Measurements from ENCODE around the gene RRP8. TPM values are rescaled to one million over a fixed set of nuclear protein-coding genes. Genes with fewer than 3 reads are reported as not detected.
A peak's percentile ranks its signal among the peaks of the same experiment; 100 is the strongest.

Gene RRP8
- 9.9 and 14.4 TPM in 2 replicates for polyA plus RNA-seq (2011; rRNA removed)
- polyA minus RNA-seq (2011; rRNA and poly(A)+ RNA removed) = 5.9 and 8.6 TPM in 2 replicates

GRCh38 chr11:6603287-6604080 lies at the start of gene RRP8, which contains the start of gene ILK:
Gene RRP8 (minus strand): TSS chr11:6603616. CDS start chr11:6603502, 114 bp downstream.
Gene ILK (plus strand): TSS chr11:6603774. CDS start chr11:6604272, 498 bp downstream.
- H3K27me3 ChIP-seq (ENCODE audit: control insufficient read depth, insufficient read depth, low read length) = no peaks in the 10 kb centered on the region
- peak; percentile 37 for TF ChIP-seq CTCF (IDR thresholded peaks at IDR 0.05; ENCODE audit: insufficient read depth, low read depth, low read length)
- DNase-seq (ENCODE audit: low read depth) = peak; percentile 45
- ChIA-PET CTCF (interaction anchor here (0.6 to 3.9 kb wide), 9 partner anchors 9 to 403 kb away, joined by 3 to 17 read pairs (median 5); partner anchors contain the start of genes MRPL17 and TPP1), POLR2A (no interaction called here)
- peaks cover 25% of the 10 kb centered on the region for H3K36me3 ChIP-seq (ENCODE audit: control insufficient read depth, insufficient read depth, low read length)
- peak within 1 kb of the TSS; percentile 84 for H3K4me3 ChIP-seq (ENCODE audit: low read depth, low read length)

DNA sequence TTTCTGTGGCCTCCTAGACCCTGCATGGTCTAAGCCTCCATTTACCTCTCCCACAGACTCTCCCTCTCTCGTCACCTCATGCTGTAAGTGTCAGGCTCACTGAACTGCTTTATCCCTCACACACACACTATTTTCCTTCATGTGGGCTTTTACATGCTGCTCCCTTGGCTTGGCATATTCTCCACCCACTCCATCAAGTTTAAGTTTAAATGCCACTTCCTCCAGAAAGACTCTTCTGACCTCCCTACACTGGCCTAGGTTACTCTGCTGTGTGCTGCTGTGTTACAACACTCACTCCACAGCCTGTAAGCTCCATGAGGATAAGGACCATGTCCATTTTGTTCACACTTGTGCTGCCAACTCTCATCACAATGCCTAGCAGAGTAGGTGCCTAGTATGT lies 49.7 kb upstream of the RRP8 start:
- H3K27me3 ChIP-seq (ENCODE audit: control insufficient read depth, insufficient read depth, low read length) = peaks cover 2% of the 10 kb centered on the region
- DNase-seq (ENCODE audit: low read depth) = no peak
- ChIA-PET CTCF (interaction anchor here (0.6 to 1.7 kb wide), 3 partner anchors 18 to 34 kb away, joined by 3 to 7 read pairs (median 3); partner anchors contain the start of genes MRPL17 and TPP1), POLR2A (no interaction called here)
- H3K4me3 ChIP-seq (ENCODE audit: low read depth, low read length) = no peak overlapping the region
- no peak for TF ChIP-seq CTCF (IDR thresholded peaks at IDR 0.05; ENCODE audit: insufficient read depth, low read depth, low read length)
- H3K36me3 ChIP-seq (ENCODE audit: control insufficient read depth, insufficient read depth, low read length) = no peaks in the 10 kb centered on the region

- Histone ChIP-seq H3K36me3 (ENCODE audit: control insufficient read depth, insufficient read depth, low read length) (no peaks in the 10 kb centered on the region), H3K4me3 (ENCODE audit: low read depth, low read length) (no peak overlapping the region), H3K27me3 (ENCODE audit: control insufficient read depth, insufficient read depth, low read length) (peaks cover 2% of the 10 kb centered on the region)
- TF ChIP-seq CTCF (IDR thresholded peaks at IDR 0.05; ENCODE audit: insufficient read depth, low read depth, low read length) = no peak
- DNase-seq (ENCODE audit: low read depth) = no peak
- ChIA-PET POLR2A (no interaction called here), CTCF (interaction anchor here (1.2 to 1.7 kb wide), 2 partner anchors 30 to 33 kb away, joined by 3 to 7 read pairs; partner anchors contain the start of genes MRPL17 and TPP1)
These were observed 48.8 kb upstream of the RRP8 start for GRCh38 chr11:6652182-6652581.

GRCh38 chr11:6650980-6651379 lies 47.6 kb upstream of the RRP8 start:
- DNase-seq (ENCODE audit: low read depth) = no peak
- ChIA-PET POLR2A (no interaction called here), CTCF (interaction anchor here (1.8 kb wide), 1 partner anchor 32 kb away, joined by 5 read pairs; the partner anchor contains the start of gene MRPL17)

More at GRCh38 chr11:6650980-6651379, 47.6 kb upstream of the RRP8 start:
- peaks cover 2% of the 10 kb centered on the region for H3K27me3 ChIP-seq (ENCODE audit: control insufficient read depth, insufficient read depth, low read length)
- no peaks in the 10 kb centered on the region for H3K36me3 ChIP-seq (ENCODE audit: control insufficient read depth, insufficient read depth, low read length)
- H3K4me3 ChIP-seq (ENCODE audit: low read depth, low read length) = no peak overlapping the region
- TF ChIP-seq CTCF (IDR thresholded peaks at IDR 0.05; ENCODE audit: insufficient read depth, low read depth, low read length) = no peak

Measured in BJ (cell line).